Vagina (tissue), 2 donors: ENCODE data around the gene OVOL2. TPM values are rescaled to one million over a fixed set of nuclear protein-coding genes. Genes with fewer than 3 reads are reported as not detected.

Source experiments
- DNase-seq, 2 donors: peaks; one replicate each; pipeline ENCODE4 v3.0.0-alpha.2; 2017; ENCODE audit errors: extremely low spot score in 2 of 2
- H3K27ac ChIP-seq: fragments of 200-600 bp; sonication (generic); one replicate; pipeline ENCODE4 v1.5.1; 2019
- H3K27me3 ChIP-seq: fragments of 200-600 bp; sonication (generic); one replicate; pipeline ENCODE4 v1.5.1; 2019
- H3K36me3 ChIP-seq, 2 donors: fragments of 200-600 bp; sonication (generic); one replicate each; pipeline ENCODE4 v1.5.1; 2017 to 2019
- H3K4me1 ChIP-seq: fragments of 200-600 bp; sonication (generic); one replicate; pipeline ENCODE4 v1.5.1; 2019
- H3K4me3 ChIP-seq, 2 donors: fragments of 200-600 bp; sonication (generic); 1 replicate in 1 of 2; 2 replicates in 1 of 2; pipeline ENCODE4 v1.5.1; 2016 to 2019
- H3K9me3 ChIP-seq: fragments of 200-600 bp; sonication (generic); one replicate; pipeline ENCODE4 v1.5.1; 2019
- POLR2A ChIP-seq, 2 donors: fragments of 450-650 bp; IDR thresholded peaks; one replicate each; pipeline ENCODE4 v1.6.1; 2017; ENCODE audit warnings: antibody characterized with exemption in 2 of 2, mild to moderate bottlenecking in 2 of 2, moderate library complexity in 2 of 2
- POLR2AphosphoS5 ChIP-seq, 2 donors: sonication (generic); formaldehyde crosslinking; IDR thresholded peaks; one replicate each; pipeline ENCODE4 v1.9.0; 2017; ENCODE audit warnings: antibody characterized with exemption in 2 of 2, mild to moderate bottlenecking in 2 of 2, low read depth in 1 of 2; ENCODE audit not compliant: insufficient read depth in 1 of 2
- intact Hi-C: fragments of 100-400 bp; cut with DNase I; formaldehyde crosslinking; loops from one replicate; pipeline ENCODE4 v1.15.1; 2023
- total RNA-seq: library from RNA; depleted of rRNA; stranded (reverse); fragments of >200 nt; gene quantifications from one replicate; pipeline ENCODE4 v1.2.3, GENCODE V29; 2016
- TF ChIP-seq, protein P1 (sequence below), 3 experiments: fragments of 450-650 bp in 2 of 3; fragments of 200-600 bp in 1 of 3; sonication (generic) in 1 of 3; IDR thresholded peaks; one replicate each; pipeline ENCODE4 v1.5.1; 2017 to 2019; ENCODE audit warnings: antibody characterized with exemption in 3 of 3, mild to moderate bottlenecking in 2 of 3, moderate library complexity in 2 of 3

The OVOL2 gene
- total RNA-seq, 1 donor from 2014 or later, result 9.3 TPM

DNA sequence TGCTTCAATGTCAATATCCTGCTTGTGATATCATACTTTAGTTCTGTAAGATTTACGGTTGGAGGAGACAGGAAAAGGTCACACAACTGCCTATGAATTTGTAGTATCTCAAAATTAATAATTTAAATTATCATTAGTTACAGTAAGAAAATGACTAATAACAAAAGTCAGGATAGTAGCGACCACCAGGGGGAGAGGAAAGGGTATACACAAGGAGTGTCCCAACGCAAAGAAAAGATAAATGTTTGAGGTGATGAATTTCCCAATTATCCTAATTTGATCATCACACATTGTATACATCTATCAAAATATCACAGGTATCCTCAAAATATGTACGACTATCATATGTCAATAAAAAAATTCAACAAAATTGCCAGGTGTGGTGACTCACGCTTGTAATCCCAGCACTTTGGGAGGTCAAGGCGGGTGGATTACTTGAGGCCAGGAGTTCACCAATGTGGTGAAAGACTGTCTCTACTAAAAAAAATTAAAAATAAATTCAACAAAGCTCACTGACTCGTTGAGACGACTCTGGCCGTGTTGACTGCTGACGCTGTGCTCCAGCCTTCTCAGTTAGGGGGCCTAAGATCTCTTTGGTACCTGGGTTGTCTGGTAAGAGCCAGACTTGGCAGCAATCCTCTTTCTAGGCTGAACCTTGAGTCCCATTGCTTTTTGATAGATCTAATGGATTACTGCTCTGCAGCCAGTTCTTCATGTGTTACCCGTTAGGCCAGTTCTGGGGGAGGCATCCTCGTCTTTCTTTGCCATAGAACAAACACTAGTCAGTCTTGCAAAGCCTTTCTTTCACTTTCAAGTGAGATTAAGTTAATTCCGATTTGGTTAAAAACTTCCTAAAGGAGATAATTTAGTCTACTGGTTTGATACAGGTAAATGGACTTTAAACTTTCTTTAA lies 9.0 kb upstream of the OVOL2 start:
- intact Hi-C loops, result no loop called here
- TF ChIP-seq POLR2AphosphoS5 (IDR thresholded peaks at IDR 0.05; ENCODE audit: insufficient read depth in 1 of 2, low read depth in 1 of 2) (no peak), POLR2A (IDR thresholded peaks at IDR 0.05) (no peak)
- TF ChIP-seq, protein P1, sequence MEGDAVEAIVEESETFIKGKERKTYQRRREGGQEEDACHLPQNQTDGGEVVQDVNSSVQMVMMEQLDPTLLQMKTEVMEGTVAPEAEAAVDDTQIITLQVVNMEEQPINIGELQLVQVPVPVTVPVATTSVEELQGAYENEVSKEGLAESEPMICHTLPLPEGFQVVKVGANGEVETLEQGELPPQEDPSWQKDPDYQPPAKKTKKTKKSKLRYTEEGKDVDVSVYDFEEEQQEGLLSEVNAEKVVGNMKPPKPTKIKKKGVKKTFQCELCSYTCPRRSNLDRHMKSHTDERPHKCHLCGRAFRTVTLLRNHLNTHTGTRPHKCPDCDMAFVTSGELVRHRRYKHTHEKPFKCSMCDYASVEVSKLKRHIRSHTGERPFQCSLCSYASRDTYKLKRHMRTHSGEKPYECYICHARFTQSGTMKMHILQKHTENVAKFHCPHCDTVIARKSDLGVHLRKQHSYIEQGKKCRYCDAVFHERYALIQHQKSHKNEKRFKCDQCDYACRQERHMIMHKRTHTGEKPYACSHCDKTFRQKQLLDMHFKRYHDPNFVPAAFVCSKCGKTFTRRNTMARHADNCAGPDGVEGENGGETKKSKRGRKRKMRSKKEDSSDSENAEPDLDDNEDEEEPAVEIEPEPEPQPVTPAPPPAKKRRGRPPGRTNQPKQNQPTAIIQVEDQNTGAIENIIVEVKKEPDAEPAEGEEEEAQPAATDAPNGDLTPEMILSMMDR (IDR thresholded peaks at IDR 0.05), result no peak
- Histone ChIP-seq H3K27ac (no peak overlapping the region), H3K4me3 (no peak overlapping the region), H3K27me3 (no peaks in the 10 kb centered on the region), H3K9me3 (no peaks in the 10 kb centered on the region), H3K36me3 (no peaks in the 10 kb centered on the region), H3K4me1 (no peaks in the 10 kb centered on the region)
- DNase-seq, result no peak

DNA sequence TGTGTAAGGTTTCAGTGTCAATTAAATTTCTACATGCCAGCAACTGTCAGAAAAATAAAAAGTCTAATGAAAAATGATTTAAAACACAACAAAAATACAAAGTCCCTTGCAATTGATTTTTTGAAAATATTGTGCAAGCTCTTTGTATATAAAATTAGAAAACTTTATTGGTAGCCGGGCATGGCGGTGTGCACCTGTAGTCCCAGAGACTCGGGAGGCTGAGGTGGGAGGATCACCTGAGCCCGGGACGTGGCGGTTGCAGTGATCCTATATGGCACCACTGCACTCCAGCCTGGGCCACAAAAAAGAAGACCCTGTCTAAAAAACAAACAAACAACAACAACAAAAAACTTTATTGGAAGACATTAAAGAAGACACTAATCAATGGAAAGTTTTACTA lies 6.0 kb upstream of the OVOL2 start:
- H3K9me3 ChIP-seq, result no peaks in the 10 kb centered on the region
- intact Hi-C loops, result no loop called here
- H3K4me3 ChIP-seq, result no peak overlapping the region
- no peak for DNase-seq
- TF ChIP-seq POLR2A (IDR thresholded peaks at IDR 0.05) (no peak), POLR2AphosphoS5 (IDR thresholded peaks at IDR 0.05; ENCODE audit: insufficient read depth in 1 of 2, low read depth in 1 of 2) (no peak)
- TF ChIP-seq, protein P1 (IDR thresholded peaks at IDR 0.05), result no peak
- H3K27ac ChIP-seq, result no peak overlapping the region
- peaks cover 8% of the 10 kb centered on the region for H3K4me1 ChIP-seq
- no peaks in the 10 kb centered on the region for H3K27me3 ChIP-seq
- no peaks in the 10 kb centered on the region for H3K36me3 ChIP-seq

DNA sequence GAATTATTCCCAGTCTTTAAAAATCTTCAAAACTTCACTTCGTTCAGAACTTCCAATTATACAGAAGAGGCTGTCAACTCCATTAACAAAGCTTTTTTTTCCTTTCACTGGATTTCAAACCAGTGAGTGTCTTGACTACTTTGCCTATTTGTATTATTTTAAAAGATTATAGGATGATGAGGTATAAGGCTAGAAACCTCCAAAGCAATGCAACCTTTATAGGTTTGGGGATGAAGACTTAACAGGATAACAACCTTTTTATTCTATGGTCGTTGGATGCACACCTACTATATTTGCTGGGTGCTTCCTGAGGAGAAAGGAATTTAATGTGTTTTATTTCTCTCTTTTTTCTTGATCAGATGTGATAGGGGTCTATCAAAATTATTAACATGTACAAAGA lies 1.9 kb upstream of the OVOL2 start:
- no peaks in the 10 kb centered on the region for H3K36me3 ChIP-seq
- TF ChIP-seq, protein P1 (IDR thresholded peaks at IDR 0.05), result no peak
- no peak for TF ChIP-seq POLR2A (IDR thresholded peaks at IDR 0.05)
- no peak for TF ChIP-seq POLR2AphosphoS5 (IDR thresholded peaks at IDR 0.05; ENCODE audit: insufficient read depth in 1 of 2, low read depth in 1 of 2)
- H3K4me1 ChIP-seq, result peaks cover 39% of the 10 kb centered on the region
- intact Hi-C loops, result no loop called here
- H3K4me3 ChIP-seq, result no peak overlapping the region
- no peaks in the 10 kb centered on the region for H3K9me3 ChIP-seq
- DNase-seq, result no peak
- H3K27ac ChIP-seq, result no peak overlapping the region
- H3K27me3 ChIP-seq, result peaks cover 7% of the 10 kb centered on the region

DNA sequence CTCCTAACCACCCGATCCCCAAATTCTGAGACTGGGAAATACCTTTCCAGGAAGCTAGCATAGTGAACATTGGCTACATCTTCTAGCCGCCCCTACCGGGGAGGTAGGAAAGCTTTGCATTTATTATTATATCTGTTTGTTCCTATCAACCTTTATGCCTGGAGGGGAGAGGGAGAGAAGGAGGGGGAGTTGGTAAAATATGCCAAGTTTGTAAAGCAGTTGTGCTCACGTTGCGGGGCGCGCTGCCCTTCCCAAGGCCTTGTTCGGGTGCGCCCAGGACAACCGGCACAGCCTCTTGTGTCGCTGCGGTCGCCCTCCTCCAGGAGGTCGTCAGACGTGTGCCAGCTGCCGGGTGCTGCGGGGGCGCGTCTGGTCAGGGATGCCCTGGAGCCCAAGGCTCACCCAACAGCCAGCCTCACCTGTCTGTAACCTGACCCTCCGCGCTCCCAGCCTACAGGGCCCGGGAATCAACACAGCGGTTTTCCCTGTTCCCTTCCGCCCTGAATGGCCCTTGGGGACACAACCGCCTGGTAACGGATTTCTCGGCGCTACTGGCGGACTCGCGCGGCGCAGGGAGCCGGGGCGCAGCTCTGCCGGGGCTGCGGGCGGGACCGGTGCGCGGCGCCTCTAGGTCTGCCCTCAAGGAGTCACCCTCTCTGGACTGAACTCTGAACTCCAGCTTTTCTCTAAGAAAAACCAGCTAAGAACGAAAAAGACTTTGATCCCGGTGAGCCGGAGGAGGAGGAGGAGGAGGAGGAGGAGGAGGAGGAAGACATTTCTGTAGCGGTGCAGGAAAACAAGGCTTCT lies 1.1 kb upstream of the OVOL2 start:
- TF ChIP-seq POLR2A (IDR thresholded peaks at IDR 0.05) (no peak), POLR2AphosphoS5 (IDR thresholded peaks at IDR 0.05; ENCODE audit: insufficient read depth in 1 of 2, low read depth in 1 of 2) (no peak)
- TF ChIP-seq, protein P1 (IDR thresholded peaks at IDR 0.05), result no peak
- no peaks in the 10 kb centered on the region for H3K9me3 ChIP-seq
- peaks cover 7% of the 10 kb centered on the region for H3K27me3 ChIP-seq
- peaks cover 39% of the 10 kb centered on the region for H3K4me1 ChIP-seq
- H3K4me3 ChIP-seq, result peak overlapping the region; percentile 10 to 18
- no peak for DNase-seq
- no peak overlapping the region for H3K27ac ChIP-seq
- intact Hi-C loops, result no loop called here
- H3K36me3 ChIP-seq, result no peaks in the 10 kb centered on the region
